Mesendoderm (in vitro differentiated cells): ENCODE results near the gene BDP1.
"Not testable (repeated sequence)": the region's sequence is repeated elsewhere in the genome, so short reads cannot be mapped to it uniquely, and the experiment has no call there.

Experiments used
- DNase-seq: peaks from one replicate; pipeline ENCODE4 v3.0.0; 2013
- H2AK5ac ChIP-seq: 2 replicates; pipeline ENCODE4 v1.6.1; 2013; ENCODE audit warnings: low read length, inconsistent platforms
- H2BK120ac ChIP-seq: 2 replicates; pipeline ENCODE4 v1.6.1; 2013; ENCODE audit warnings: low read depth, mild to moderate bottlenecking, low read length, moderate library complexity, mixed read lengths
- H2BK15ac ChIP-seq: replicated peaks from 2 replicates; pipeline ENCODE4 v1.6.1; 2013; ENCODE audit warnings: low read depth, mild to moderate bottlenecking, moderate library complexity
- H2BK5ac ChIP-seq: 2 replicates; pipeline ENCODE4 v1.6.1; 2013; ENCODE audit warnings: low read length, inconsistent platforms
- H3K18ac ChIP-seq: 2 replicates; pipeline ENCODE4 v1.6.1; 2013; ENCODE audit warnings: mild to moderate bottlenecking, low read length, mixed read lengths
- H3K23ac ChIP-seq: one replicate; pipeline ENCODE4 v1.6.1; 2013; ENCODE audit warnings: low read length
- H3K27ac ChIP-seq: 2 replicates; pipeline ENCODE4 v1.5.1; 2013; ENCODE audit warnings: low read depth, mild to moderate bottlenecking, inconsistent platforms, low read length, moderate library complexity
- H3K27me3 ChIP-seq: 2 replicates; pipeline ENCODE4 v1.6.1; 2013; ENCODE audit warnings: low read length, control low read depth, mild to moderate bottlenecking, inconsistent platforms; ENCODE audit not compliant: insufficient read depth, poor library complexity
- H3K36me3 ChIP-seq: 2 replicates; pipeline ENCODE4 v1.6.1; 2013; ENCODE audit warnings: low read length, inconsistent platforms; ENCODE audit not compliant: control insufficient read depth, insufficient read depth
- H3K4ac ChIP-seq: one replicate; pipeline ENCODE4 v1.6.1; 2013; ENCODE audit warnings: low read depth, mild to moderate bottlenecking, low read length, moderate library complexity
- H3K4me1 ChIP-seq: 2 replicates; pipeline ENCODE4 v1.6.1; 2013; ENCODE audit warnings: low read depth, low read length, inconsistent platforms; ENCODE audit not compliant: control insufficient read depth
- H3K4me2 ChIP-seq: 2 replicates; pipeline ENCODE4 v1.6.1; 2013; ENCODE audit warnings: low read length
- H3K4me3 ChIP-seq: 2 replicates; pipeline ENCODE4 v1.5.1; 2013; ENCODE audit warnings: mild to moderate bottlenecking, low read length
- H3K56ac ChIP-seq: one replicate; pipeline ENCODE4 v1.6.1; 2013; ENCODE audit warnings: low read length
- H3K79me1 ChIP-seq: 2 replicates; pipeline ENCODE4 v1.6.1; 2013; ENCODE audit warnings: low read length, inconsistent platforms
- H3K79me2 ChIP-seq: 2 replicates; pipeline ENCODE4 v1.6.1; 2013; ENCODE audit warnings: mild to moderate bottlenecking, low read length; ENCODE audit not compliant: control insufficient read depth, insufficient read depth
- H3K9ac ChIP-seq: 2 replicates; pipeline ENCODE4 v1.6.1; 2013; ENCODE audit warnings: low read length, inconsistent platforms
- H4K5ac ChIP-seq: one replicate; pipeline ENCODE4 v1.6.1; 2013; ENCODE audit warnings: low read length
- H4K8ac ChIP-seq: one replicate; pipeline ENCODE4 v1.6.1; 2013; ENCODE audit warnings: low read depth, mild to moderate bottlenecking, control low read depth, low read length, moderate library complexity
- WGBS: extraction: QIAGEN DNeasy Blood & Tissue Kit; methylation state at CpG from one replicate; pipeline ENCODE4 v1.1.7; 2013; ENCODE audit warnings: low lambda C conversion rate, missing lambda C conversion rate; ENCODE audit not compliant: insufficient coverage; ENCODE audit errors: extremely low coverage; 5-methylcytosine and 5-hydroxymethylcytosine counted together

Gene BDP1

GRCh38 chr5:71423896-71424295, 31.6 kb upstream of the BDP1 start:
- not testable (repeated sequence) for H2BK15ac ChIP-seq, H3K23ac ChIP-seq, DNase-seq, H3K9ac ChIP-seq, H4K8ac ChIP-seq, H2BK5ac ChIP-seq, H3K27ac ChIP-seq, H2BK120ac ChIP-seq, H3K36me3 ChIP-seq, H3K27me3 ChIP-seq, H3K18ac ChIP-seq, H2AK5ac ChIP-seq, H3K4me3 ChIP-seq, H4K5ac ChIP-seq, H3K56ac ChIP-seq, H3K4ac ChIP-seq, H3K4me2 ChIP-seq, H3K4me1 ChIP-seq, H3K79me1 ChIP-seq, H3K79me2 ChIP-seq
- WGBS, result no CpG with 5 or more reads among the region's 3 CpGs

GRCh38 chr5:71426686-71427474, 28.6 kb upstream of the BDP1 start:
- WGBS, result no CpG with 5 or more reads among the region's 2 CpGs

GRCh38 chr5:71432410-71432809, 23.0 kb upstream of the BDP1 start:
- H2BK120ac ChIP-seq, H4K5ac ChIP-seq, DNase-seq, H3K4ac ChIP-seq, H3K4me1 ChIP-seq, H3K23ac ChIP-seq, H3K79me1 ChIP-seq, H3K4me3 ChIP-seq, H3K18ac ChIP-seq, H3K9ac ChIP-seq, H4K8ac ChIP-seq, H2BK5ac ChIP-seq, H3K27me3 ChIP-seq, H3K4me2 ChIP-seq, H3K36me3 ChIP-seq, H3K56ac ChIP-seq, H3K27ac ChIP-seq, H2BK15ac ChIP-seq, H2AK5ac ChIP-seq, H3K79me2 ChIP-seq: not testable (repeated sequence)
- no CpG with 5 or more reads among the region's 3 CpGs for WGBS

More at GRCh38 chr5:71426686-71427474, 28.6 kb upstream of the BDP1 start:
- H3K9ac ChIP-seq, H2BK15ac ChIP-seq, H3K4me2 ChIP-seq, H3K79me1 ChIP-seq, H3K18ac ChIP-seq, H3K36me3 ChIP-seq, H3K27me3 ChIP-seq, H3K79me2 ChIP-seq, H3K56ac ChIP-seq, H4K8ac ChIP-seq, H3K4me1 ChIP-seq, H2BK5ac ChIP-seq, H4K5ac ChIP-seq, H3K23ac ChIP-seq, DNase-seq, H3K4ac ChIP-seq, H3K4me3 ChIP-seq, H2BK120ac ChIP-seq, H2AK5ac ChIP-seq, H3K27ac ChIP-seq: not testable (repeated sequence)

- H3K79me2 ChIP-seq, H3K18ac ChIP-seq, H2BK120ac ChIP-seq, H3K4me3 ChIP-seq, H3K27me3 ChIP-seq, H3K56ac ChIP-seq, H3K36me3 ChIP-seq, H4K5ac ChIP-seq, H3K4ac ChIP-seq, H3K4me1 ChIP-seq, H3K9ac ChIP-seq, H3K23ac ChIP-seq, H3K4me2 ChIP-seq, H3K27ac ChIP-seq, H3K79me1 ChIP-seq, H4K8ac ChIP-seq, H2BK5ac ChIP-seq, H2BK15ac ChIP-seq, H2AK5ac ChIP-seq: not testable (repeated sequence)
- WGBS, result no CpG with 5 or more reads among the region's 3 CpGs
- peak; percentile 55 for DNase-seq
Measured at GRCh38 chr5:71434825-71435224, 20.6 kb upstream of the BDP1 start.

GRCh38 chr5:71441564-71441963, 13.9 kb upstream of the BDP1 start:
- DNase-seq, H3K36me3 ChIP-seq, H4K5ac ChIP-seq, H2BK5ac ChIP-seq, H3K4ac ChIP-seq, H2BK15ac ChIP-seq, H3K27me3 ChIP-seq, H3K27ac ChIP-seq, H3K9ac ChIP-seq, H4K8ac ChIP-seq, H3K18ac ChIP-seq, H2BK120ac ChIP-seq, H3K23ac ChIP-seq, H3K4me3 ChIP-seq, H3K56ac ChIP-seq, H3K4me2 ChIP-seq, H3K4me1 ChIP-seq, H3K79me2 ChIP-seq, H2AK5ac ChIP-seq, H3K79me1 ChIP-seq: not testable (repeated sequence)
- no CpG with 5 or more reads among the region's 1 CpG for WGBS

- H3K4ac ChIP-seq, H3K79me2 ChIP-seq, H3K36me3 ChIP-seq, H2AK5ac ChIP-seq, H2BK15ac ChIP-seq, H3K27ac ChIP-seq, H2BK120ac ChIP-seq, H4K8ac ChIP-seq, H3K23ac ChIP-seq, H3K4me2 ChIP-seq, H3K4me3 ChIP-seq, H3K9ac ChIP-seq, H3K18ac ChIP-seq, H3K56ac ChIP-seq, H3K79me1 ChIP-seq, H3K4me1 ChIP-seq, H3K27me3 ChIP-seq, H2BK5ac ChIP-seq, H4K5ac ChIP-seq: not testable (repeated sequence)
- DNase-seq, result peak; percentile 65
- WGBS, result no CpG with 5 or more reads among the region's 4 CpGs
Measured at GRCh38 chr5:71443891-71444290, 11.6 kb upstream of the BDP1 start.
